ENCODE results near the gene ZNF700. TPM values are rescaled to one million over a fixed set of nuclear protein-coding genes. Genes with fewer than 3 reads are reported as not detected.
"Not testable (repeated sequence)": the region's sequence is repeated elsewhere in the genome, so short reads cannot be mapped to it uniquely, and the experiment has no call there.

The ZNF700 gene
- total RNA-seq, 1 donor: 7.9 TPM

DNA sequence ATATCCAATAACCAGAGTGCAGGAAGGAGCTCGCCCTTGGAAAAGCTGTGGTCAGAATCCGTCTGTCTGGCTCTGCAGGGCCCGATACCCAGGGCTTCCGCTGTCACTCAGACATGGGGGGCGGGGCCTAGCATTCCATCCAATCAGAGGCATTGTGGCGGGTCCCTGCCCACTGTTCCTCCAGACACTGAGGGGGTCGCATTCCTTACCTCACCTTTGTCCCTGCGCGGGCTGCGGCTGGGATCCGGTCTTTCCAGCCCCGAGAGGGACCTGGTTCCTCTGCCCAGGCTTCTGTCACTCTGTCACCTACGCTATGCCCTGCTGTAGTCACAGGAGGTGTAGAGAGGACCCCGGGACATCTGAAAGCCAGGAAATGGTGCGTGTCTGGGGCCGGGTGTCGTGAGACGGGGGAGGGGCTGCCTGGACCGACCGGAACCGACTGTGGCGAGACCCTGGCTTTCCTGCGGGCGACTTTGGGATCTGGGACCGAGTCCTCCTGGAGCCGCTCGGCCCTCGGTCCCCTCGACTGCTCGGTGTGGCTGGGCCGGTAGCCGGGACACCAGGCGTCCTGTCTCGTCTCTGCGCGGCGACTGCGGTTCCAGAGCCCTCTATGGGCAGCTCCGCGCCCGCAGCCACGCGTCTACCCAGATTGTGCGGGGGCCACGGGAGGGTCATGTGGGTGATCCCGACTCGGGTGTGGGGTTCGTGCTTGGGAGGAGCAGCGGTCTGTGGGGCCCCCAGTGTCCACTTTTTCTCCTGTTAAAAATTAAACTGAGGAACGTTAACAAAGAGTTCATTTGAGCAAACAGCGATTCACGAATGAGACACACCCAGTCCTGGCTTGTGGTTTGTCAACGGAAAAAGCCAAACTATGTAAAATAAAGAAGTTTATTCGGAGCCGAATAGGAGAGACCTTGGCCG, 37.0 kb upstream of the ZNF700 start, which contains the start of gene ZNF69:
TSS of gene ZNF69 (plus strand) at position 172 of the 921 bp plus-strand sequence. CDS start at position 314, 142 bp downstream.
- peak; percentile 50 for DNase-seq (ENCODE audit: low read depth)
- peak within 1 kb of the TSS; percentile 75 for H3K4me3 ChIP-seq (ENCODE audit: low read depth, low read length)
- TF ChIP-seq, protein P1, sequence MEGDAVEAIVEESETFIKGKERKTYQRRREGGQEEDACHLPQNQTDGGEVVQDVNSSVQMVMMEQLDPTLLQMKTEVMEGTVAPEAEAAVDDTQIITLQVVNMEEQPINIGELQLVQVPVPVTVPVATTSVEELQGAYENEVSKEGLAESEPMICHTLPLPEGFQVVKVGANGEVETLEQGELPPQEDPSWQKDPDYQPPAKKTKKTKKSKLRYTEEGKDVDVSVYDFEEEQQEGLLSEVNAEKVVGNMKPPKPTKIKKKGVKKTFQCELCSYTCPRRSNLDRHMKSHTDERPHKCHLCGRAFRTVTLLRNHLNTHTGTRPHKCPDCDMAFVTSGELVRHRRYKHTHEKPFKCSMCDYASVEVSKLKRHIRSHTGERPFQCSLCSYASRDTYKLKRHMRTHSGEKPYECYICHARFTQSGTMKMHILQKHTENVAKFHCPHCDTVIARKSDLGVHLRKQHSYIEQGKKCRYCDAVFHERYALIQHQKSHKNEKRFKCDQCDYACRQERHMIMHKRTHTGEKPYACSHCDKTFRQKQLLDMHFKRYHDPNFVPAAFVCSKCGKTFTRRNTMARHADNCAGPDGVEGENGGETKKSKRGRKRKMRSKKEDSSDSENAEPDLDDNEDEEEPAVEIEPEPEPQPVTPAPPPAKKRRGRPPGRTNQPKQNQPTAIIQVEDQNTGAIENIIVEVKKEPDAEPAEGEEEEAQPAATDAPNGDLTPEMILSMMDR (IDR thresholded peaks at IDR 0.05; ENCODE audit: insufficient read depth, low read length): peak; percentile 19

- not testable (repeated sequence) for H3K4me3 ChIP-seq (ENCODE audit: low read depth, low read length); DNase-seq (ENCODE audit: low read depth)
Measured at GRCh38 chr19:11889901-11890300, 35.0 kb upstream of the ZNF700 start.

- H3K4me3 ChIP-seq (ENCODE audit: low read depth, low read length): no peak overlapping the region
- no peak for DNase-seq (ENCODE audit: low read depth)
- TF ChIP-seq, protein P1 (IDR thresholded peaks at IDR 0.05; ENCODE audit: insufficient read depth, low read length): no peak
Measured at GRCh38 chr19:11890634-11891033, 34.3 kb upstream of the ZNF700 start.

DNA sequence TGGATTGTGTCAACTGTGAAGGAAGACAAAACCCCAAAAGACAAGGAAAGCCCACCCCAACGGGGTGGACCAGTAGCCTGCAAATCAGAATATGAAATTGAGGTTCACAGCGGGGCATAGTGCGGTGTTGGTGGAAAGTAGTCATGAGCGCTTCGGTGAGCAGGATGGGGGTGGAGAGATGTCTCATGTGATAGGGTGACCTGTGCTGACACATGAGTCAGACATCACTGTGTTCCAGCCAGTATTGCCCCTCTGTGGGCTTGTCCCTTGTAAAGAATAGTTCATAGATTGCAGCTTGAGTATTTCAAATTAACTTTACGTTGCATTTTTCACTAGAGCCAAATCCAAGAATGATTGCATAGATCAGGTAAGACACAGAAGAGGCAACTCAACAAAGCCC, 30.1 kb upstream of the ZNF700 start:
- no peak overlapping the region for H3K4me3 ChIP-seq (ENCODE audit: low read depth, low read length)
- TF ChIP-seq, protein P1 (IDR thresholded peaks at IDR 0.05; ENCODE audit: insufficient read depth, low read length): no peak
- DNase-seq (ENCODE audit: low read depth): no peak

DNA sequence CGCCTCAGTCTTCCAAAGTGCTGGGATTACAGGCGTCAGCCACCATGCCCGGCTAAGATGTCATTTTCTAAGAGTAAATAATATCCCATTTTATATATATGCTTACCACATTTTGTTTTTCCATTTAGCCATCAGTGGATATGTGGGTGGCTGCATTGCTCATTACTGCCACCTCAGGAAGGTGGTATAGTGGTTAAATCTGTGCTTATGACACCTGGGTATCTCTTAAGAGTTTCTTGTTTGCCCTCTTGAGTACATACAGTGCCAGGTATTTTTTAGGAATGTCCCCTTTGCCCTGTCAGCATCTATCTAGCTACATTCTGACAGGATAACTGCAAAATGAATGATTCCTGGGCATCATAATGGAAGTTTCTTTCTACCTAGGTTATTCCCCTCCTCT, 22.7 kb upstream of the ZNF700 start:
- TF ChIP-seq, protein P1 (IDR thresholded peaks at IDR 0.05; ENCODE audit: insufficient read depth, low read length): no peak
- H3K4me3 ChIP-seq (ENCODE audit: low read depth, low read length): no peak overlapping the region
- DNase-seq (ENCODE audit: low read depth): no peak

DNA sequence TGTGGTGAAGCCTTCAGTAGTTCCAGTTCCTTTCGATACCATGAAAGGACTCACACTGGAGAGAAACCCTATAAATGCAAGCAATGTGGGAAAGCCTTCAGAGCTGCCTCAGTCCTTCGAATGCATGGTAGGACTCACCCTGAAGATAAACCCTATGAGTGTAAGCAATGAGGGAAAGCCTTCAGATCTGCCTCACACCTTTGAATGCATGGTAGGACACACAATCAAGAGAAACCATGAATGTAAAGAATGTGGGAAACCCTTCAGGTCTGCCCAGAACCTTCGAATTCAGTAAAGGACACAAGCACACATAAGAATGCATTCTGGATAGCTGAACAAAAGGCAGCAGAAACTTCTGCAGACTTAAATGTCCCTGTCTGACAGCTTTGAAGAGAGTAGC, 19.0 kb upstream of the ZNF700 start:
- TF ChIP-seq, protein P1 (IDR thresholded peaks at IDR 0.05; ENCODE audit: insufficient read depth, low read length): no peak
- no peak overlapping the region for H3K4me3 ChIP-seq (ENCODE audit: low read depth, low read length)
- no peak for DNase-seq (ENCODE audit: low read depth)

DNA sequence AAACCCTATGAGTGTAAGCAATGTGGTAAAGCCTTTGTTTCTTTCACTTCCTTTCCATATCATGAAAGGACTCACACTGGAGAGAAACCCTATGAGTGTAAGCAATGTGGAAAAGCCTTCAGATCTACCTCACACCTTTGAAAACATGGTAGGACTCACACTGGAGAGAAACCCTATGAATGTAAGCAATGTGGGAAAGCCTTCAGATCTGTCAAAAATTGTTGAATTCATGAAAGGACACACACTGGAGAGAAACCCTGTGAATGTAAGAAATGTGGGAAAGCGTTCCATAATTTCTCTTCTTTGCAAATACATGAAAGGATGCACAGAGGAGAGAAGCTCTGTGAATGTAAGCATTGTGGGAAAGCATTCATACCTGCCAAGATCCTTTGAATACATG, 13.0 kb upstream of the ZNF700 start:
- not testable (repeated sequence) for H3K4me3 ChIP-seq (ENCODE audit: low read depth, low read length); DNase-seq (ENCODE audit: low read depth)

DNA sequence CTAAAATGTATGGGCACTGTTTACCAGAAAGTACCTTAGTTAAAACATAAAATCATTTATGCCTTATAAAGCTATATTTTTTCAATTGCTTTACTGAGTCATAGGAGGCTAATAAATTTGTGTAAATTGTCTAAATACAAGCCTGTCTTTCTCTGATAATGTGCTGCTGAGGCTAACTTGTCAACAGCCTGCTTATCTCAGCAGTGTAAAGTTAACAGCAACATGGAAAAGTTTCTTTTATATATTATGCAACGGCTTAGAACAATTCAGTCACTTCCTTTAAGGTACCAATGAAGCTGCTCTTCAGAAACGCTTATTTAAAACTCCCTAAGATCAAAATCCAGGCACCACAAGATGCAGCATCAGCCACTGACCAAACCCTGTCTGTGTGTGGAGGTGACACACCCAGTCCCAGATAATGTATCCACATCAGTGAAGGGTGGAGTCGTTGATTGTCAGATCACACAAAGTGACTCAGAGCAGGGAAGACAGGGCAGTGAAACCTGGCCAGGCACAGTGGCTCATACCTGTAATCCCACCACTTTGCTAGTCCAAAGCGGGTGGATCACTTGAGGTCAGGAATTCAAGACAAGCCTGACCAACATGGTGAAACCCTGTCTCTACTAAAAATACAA, 10.4 kb upstream of the ZNF700 start:
- DNase-seq (ENCODE audit: low read depth); H3K4me3 ChIP-seq (ENCODE audit: low read depth, low read length): not testable (repeated sequence)
